ENCODE measurements around the gene CARD8.
"Not testable (repeated sequence)": the region's sequence is repeated elsewhere in the genome, so short reads cannot be mapped to it uniquely, and the experiment has no call there.

The CARD8 gene

DNA sequence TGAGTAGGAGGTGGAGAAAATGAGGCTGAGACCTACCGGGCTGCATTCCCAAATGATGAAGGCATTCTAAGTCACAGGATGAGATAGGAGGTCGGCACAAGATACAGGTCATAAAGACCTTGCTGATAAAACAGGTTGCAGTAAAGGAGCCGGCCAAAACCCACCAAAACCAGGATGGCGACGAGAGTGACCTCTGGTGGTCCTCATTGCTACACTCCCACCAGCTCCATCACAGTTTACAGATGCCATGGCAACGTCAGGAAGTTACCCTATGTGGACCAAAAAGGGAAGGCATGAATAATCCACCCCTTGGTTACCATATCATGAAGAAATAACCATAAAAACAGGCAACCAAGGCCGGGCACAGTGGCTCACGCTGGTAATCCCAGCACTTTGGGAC lies 9.6 kb upstream of the CARD8 start:
- not testable (repeated sequence) for DNase-seq (ENCODE audit: low read depth in 2 of 2)

DNA sequence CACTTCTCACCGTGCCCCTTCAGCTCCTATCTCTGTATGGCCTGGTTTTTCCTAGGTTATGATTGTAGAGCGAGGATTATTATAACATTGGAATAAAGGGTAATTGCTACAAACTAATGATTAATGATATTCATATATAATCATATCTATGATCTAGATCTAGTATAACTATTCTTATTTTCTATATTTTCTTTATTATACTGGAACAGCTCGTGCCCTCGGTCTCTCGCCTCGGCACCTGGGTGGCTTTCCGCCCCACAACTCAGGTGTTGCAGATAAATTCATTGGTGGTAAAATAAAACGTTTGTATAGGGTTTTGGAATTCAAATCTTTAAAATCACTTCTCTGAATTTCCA lies 4.6 kb upstream of the CARD8 start:
- not testable (repeated sequence) for DNase-seq (ENCODE audit: low read depth in 2 of 2)

DNA sequence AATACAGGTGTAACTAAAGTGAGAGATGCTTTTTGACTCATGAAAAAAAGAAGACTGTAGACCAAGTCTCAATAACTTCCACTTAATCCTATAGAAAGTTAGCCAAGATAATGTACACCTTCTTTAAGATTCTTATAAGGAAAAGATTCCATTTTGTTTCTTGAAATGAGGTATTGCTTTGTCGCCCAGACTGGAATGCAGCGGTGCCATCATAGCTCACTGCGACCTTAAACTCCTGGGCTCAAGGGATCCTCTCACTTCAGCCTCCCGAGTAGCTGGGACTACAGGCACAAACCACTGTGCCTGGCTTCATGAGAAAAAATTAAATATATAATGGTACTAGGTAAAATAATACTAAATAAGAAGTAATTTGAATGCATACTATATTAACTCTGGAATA lies 3.3 kb upstream of the CARD8 start:
- not testable (repeated sequence) for DNase-seq (ENCODE audit: low read depth in 2 of 2)

DNA sequence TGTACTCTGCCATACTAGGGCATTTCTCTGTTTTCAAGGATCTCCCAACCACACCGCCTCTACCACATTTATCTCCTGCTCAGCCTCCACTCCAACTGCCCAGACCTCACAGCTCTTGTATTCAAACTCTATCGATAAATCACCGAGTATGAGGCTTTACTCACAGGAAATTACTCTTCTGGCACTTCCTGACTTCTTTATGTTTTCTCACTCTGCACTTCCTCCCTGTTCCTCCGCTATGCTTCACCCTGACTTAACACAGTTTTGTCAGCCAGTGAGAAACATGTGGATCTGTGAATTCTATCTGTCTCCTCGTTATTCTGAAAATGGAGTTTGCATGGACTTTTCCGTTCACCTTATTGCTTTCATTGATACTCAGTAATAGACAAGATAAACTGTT lies 2.6 kb upstream of the CARD8 start:
- no peak for DNase-seq (ENCODE audit: low read depth in 2 of 2)

DNA sequence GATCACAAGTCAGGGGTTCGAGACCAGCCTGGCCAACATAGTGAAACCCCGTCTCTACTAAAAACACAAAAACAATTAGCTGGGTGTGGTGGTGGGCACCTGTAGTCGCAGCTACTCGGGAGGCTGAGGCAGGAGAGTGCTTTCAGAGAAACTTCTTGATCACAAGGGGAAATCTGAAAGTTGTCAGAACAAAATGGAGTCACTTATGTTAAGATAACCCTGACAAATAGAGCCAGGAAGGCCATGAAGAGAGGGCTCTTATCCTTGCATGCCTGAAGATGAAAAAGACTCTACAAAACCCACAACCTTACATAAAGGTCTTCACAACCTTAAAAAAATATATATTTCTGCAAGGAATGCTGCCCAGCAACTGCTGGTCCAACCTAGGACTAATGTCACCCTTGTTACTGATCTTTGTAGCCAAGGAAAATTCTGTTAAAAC lies 1.2 kb downstream of the CARD8 start:
- DNase-seq (ENCODE audit: low read depth in 2 of 2) = no peak

DNA sequence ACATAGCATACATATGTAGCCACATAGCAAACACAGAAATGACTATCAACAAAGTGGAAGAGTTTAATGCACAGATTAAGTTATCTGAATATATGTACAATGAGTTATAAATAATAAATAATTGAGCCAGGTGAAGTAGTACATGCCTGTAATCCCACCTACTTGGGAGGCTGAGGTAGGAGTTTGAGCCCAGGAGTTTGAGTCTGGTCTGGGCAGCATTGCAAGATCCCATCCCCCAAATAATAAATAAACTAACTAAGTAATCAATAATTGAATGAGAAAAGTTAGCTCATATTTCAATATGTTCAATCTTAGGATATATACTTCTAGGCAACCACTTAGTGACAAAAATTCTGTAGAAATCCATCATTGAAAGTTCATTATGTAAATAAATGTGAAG lies 1.7 kb downstream of the CARD8 start:
- DNase-seq (ENCODE audit: low read depth in 2 of 2) = no peak

DNA sequence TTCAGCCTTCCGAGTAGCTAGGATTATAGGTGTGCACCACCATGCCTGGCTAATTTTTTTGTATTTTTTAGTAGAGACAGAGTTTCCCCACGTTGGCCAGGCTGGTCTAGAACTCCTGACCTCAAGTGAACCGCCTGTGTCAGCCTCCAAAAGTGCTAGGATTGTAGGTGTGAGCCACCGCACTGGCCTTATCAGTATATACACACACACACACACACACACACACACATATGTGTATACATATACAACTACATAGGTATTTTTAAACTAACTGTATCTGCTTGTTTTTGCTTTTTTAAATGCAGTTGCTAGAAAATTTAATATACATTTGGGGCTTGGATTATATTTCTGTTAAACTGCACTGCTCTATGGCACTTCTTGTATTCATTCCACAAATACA lies 3.1 kb downstream of the CARD8 start:
- no peak for DNase-seq (ENCODE audit: low read depth in 2 of 2)

DNA sequence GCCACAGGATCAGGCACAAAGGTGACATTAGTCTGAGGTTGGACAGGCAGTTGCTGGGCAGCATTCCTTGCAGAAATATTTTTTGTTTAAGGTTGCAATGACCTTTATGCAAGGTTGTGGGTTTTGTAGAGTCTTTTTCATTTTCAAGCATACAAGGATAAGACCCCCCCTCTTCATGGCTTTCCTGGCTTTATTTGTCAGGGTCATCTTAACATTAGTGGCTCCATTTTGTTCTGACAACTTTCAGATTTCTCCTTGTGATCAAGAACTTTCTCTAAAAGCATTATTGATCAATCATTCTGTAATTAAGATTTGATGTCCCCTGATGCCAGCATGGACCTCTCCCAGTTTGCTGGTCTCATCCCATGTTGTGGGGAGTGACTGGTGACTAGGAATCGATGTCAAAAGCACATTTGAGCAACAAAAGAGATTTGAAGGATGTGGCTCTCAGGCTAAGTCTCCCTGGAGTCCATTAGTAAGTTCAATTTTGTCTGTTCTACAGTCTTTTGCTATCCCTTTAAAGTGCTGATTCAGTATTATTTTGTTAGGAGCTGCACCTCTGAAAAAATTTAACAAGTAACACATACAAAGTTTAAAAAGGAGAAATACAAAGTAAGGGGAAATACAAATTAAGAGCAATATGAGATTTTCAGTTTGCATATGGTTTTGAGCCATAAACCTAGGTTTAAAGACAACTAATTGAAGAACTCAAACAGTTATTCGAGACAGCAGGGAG lies 5.3 kb downstream of the CARD8 start:
- DNase-seq (ENCODE audit: low read depth in 2 of 2) = no peak

DNA sequence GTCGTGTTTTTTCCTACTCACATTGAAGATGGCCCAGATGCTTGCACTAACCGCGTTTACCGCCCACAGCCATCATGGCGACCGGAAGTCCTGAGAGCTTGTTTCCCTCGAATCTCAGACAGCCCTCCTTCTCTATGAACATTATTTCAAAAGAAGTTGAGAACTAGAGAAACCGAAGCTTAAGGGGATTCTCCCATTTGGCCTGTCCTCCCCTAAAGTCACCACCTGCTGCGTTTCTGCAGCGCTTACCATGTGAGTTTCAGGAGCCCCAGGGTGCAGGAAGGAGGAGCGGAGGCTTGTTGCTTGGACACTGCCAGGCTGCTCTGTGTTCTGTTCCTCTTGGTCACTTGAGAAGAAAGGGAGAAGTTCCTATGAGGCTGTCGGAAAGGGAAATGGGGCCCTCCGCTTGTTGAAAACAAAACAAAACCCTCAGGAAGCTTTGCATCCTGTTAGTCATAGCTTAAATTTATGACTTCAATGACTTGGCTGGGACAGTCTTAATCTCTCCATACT lies 6.2 kb downstream of the CARD8 start:
- DNase-seq (ENCODE audit: low read depth in 2 of 2) = peak; percentile 60 to 61

DNA sequence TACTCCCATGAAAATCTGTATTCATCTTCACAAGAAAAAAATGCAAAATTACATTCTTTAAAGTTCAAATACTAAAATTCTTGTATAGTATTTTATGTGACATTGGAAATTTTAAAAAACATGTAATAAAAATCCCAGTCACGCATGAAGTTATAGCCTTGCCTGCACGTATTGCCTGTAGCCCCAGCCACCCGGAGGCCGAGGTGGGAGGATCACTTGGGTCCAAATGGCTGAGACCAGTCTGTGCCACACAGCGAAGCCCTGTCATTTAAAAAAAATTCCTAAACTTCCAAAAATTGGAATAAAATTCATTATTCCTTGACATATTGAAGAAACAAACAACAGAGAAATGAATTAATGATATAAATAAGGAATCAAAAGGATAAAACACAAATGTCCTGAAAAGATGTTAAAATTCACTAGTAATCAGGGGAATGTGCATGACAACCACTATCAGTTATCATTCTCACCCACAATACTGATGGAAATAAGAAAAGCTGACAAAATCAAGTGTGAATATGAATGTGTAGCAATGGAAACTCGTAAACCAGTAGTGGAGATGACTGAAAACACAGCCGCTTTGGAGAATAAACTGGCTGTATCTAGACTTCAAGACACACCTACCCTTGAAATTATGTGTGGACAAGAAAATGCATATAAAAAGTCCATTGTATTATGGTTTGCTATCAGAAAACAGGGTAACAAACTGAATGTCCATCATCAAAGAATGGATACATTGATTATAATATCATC lies 7.5 kb downstream of the CARD8 start:
- DNase-seq (ENCODE audit: low read depth in 2 of 2) = no peak

DNA sequence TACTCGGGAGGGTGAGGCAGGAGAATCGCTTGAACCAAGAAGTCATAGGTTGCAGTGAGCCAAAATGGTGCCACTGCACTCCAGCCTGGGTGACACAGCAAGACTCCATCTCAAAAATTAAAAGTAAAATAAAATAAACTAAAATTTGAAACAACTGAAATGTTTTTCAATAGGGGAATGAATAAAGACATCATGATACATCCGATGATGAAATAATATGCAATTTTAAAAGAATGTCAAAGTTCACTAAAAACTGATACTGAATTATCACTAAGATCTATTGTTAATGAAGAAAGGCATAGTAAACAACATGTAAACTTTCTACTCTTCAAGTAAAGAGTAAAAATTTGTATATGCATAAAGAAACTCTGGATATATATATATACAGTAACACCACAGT lies 8.5 kb downstream of the CARD8 start:
- no peak for DNase-seq (ENCODE audit: low read depth in 2 of 2)

DNA sequence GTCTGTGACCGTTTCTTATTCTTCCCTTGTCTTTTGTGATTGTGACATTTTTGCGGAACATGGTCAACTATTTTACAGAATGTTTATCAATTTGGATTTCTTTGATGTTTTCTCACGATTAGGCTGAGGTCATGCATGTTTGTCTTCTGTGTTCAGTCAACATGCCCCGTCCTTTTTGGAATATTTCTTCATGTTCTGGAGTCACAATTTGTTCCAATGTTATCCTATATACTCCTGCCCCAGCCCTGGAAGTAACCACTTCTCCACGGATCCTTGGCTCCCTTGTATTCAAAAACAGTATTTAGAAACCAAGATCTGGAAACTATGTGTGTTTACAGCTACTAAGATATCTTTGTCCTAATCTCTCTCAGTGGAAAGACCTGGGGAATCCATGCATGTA lies 9.6 kb downstream of the CARD8 start:
- DNase-seq (ENCODE audit: low read depth in 2 of 2) = no peak

DNA sequence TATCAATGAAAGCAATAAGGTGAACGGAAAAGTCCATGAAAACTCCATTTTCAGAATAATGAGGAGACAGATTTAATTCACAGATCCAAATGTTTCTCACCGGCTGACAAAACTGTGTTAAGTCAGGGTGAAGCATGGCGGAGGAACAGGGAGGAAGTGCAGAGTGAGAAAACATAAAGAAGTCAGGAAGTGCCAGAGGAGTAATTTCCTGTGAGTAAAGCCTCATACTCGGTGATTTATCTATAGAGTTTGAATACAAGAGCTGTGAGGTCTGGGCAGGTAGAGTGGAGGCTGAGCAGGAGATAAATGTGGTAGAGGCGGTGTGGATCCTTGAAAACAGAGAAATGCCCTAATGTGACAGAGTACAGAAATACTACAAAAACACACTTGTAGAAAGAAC lies 11.4 kb downstream of the CARD8 start:
- peak in 1 of 2 donors; percentile 41 for DNase-seq (ENCODE audit: low read depth in 2 of 2)

DNA sequence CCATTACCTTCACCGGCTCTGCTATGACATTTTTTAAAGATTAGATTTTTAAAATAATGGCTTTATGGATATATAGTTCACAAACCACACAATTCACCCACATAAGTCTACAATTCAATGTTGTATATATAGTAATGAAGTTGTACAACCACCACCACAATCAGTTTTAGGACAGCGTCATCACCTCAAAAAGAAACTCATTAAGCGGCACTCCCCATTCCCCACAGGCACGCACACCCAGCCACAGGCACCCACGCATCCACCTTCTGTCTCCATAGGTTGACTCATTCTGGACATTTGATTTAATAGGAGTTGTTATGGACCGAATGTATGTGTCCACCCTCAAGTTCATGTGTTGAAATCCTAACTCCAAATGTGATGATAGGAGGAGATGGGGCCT lies 13.9 kb downstream of the CARD8 start:
- not testable (repeated sequence) for DNase-seq (ENCODE audit: low read depth in 2 of 2)

DNA sequence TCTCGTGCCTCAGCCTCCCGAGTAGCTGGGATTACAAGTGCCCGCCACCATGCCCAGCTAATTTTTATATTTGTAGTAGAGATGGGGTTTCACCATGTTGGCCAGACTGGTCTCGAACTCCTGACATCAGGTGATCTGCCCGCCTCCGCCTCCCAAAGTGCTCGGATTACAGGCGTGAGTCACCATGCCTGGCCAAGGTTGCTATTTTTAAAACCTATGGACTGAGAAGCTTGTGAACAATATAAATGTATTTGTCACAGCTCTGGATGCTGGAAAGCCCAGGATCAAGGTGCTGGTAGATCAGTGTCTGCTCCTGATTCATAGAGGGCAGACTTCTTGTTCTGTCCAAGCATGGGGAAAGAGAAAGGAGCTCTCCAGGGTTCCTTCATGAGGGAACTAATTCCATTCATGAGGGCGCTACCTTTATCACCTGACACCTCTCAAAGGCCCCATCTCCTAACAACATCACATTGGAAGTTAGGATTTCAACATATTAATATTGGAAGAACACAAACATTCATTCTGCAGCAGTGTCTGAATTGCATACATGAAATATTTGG lies 16.1 kb downstream of the CARD8 start:
- DNase-seq (ENCODE audit: low read depth in 2 of 2) = no peak

DNA sequence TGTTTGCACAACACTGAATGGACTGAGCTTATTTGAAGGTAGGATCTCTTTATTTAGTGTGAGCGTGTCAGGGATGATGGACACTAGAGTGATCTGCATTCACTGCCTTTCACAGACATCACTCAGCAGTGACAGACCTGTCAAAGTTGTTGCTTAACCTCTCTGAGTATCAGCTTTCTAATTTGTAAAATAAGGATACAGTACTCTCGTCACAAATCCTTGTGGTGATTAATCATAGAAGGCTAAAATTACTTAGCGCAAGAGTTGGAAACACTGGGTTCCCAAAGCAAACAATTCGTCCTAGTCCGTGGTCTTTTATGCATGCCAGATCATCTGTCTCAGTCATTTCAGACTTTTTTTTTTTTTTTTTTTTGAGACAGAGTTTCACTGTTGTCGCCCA lies 16.6 kb downstream of the CARD8 start:
- DNase-seq (ENCODE audit: low read depth in 2 of 2) = no peak

DNA sequence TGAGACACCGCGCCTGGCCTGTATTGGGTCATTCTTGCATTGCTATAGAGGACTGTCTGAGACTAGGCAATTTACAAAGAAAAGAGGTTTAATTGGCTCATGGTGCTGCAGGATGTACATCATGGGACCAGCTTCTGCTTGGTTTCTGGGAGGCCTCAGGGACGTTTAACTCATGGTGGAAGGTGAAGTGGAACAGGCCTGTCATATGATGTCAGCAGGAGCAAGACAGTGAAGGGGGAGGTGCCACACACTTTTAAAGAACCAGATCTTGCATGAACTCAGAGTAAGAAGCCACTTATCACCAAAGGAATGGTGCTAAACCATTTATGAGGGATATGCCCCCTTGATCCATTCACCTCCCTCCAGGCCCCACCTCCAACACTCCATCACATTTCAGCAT lies 18.7 kb downstream of the CARD8 start:
- DNase-seq (ENCODE audit: low read depth in 2 of 2) = no peak

DNA sequence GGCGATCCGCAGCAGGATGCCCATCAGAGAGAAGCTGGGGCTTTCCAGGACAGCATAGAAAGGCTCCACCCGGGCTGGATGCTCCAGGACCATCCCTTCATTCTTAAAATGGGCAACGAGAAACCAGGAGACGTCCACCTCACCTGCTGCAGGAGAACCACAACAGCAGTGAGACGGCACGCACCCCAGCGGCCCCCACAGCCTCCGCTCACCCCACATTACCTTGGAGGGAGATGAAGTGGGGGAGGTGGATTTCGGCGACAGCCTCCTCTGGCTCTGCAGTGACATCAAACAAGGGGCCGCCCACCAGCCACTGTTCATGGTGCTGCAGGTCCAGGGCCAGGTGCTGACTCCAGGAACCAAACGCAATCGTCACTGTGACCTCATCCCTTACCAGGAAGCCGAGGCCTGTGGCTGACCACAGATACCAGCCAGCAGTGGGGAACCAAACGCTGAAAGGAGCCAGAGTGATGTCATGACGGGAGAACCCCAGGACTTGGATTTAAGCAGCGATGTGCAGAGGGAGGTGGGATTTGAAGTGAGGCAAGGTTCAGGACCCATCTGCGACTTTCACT lies 25.1 kb downstream of the CARD8 start:
- no peak for DNase-seq (ENCODE audit: low read depth in 2 of 2)

DNA sequence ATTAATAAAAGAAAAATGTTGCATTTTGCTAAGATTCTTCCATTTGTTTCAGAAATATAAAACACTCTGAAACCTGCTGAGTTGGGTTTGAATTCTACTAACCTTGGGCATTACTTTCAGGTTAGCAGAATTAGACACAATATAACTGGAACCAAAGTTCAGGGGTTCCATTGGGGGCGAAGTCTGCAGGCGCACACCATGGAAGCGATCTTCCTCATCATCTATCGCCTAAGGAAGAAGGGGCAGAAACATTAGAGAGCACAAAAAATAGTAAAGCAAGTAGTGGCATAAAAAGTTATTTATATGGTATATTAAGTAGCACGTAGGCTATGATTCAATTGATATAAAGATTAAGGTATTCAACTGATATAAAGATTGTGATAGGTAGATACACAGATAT lies 34.1 kb downstream of the CARD8 start:
- no peak for DNase-seq (ENCODE audit: low read depth in 2 of 2)

DNA sequence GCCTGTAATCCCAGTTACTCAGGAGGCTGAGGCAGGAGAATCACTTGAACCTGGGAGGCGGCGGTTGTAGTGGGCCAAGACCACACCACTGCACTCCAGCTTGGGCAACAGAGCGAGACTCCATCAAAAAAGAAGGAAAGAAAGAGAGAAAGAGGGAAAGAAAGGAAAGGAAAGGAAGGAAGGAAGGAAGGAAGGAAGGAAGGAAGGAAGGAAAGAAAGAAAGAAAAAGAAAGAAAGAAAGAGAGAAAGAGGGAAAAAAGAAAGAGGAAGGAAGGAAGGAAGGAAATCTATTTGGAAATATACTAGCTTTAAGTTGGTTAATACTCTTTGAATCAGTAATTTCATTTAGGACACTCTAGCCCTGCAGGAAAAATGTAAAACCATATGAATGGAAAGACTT lies 34.9 kb downstream of the CARD8 start:
- DNase-seq (ENCODE audit: low read depth in 2 of 2) = not testable (repeated sequence)

DNA sequence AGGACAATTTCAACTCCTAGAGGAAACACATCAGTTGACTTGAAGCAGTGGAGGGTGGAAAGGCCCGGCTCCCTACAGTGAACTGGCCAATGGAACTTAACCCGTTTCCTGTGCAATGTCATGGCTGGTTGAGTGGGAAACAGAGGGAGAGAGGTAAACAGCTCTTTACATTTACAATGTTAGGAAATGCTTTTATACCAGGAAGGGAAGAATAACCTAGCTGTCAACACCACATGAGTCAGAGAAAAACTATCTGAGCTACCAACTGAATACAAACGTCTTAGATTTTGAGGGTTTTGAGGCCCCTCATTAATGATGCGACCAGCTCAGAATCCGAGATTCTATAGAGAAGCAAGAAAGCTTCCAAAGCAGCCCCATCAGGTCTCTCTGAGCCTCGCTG lies 36.7 kb downstream of the CARD8 start:
- no peak for DNase-seq (ENCODE audit: low read depth in 2 of 2)

DNA sequence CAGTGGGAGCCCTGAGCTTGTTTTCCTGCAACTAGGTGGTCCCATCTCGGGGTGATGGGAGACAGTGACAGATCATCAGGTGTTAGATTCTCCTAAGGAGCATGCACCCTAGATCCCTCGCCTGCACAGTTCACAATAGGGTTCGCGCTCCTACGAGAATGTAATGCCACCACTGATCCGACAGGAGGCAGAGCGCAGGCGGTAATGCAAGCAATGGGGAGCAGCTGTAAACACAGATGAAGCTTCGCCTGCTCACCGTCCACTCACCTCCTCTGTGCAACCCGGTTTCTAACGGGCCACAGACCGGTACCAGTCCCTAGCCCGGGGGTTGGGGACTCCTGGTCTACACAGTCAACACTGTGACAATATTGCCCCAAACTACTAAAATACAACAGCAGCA lies 38.8 kb downstream of the CARD8 start:
- no peak for DNase-seq (ENCODE audit: low read depth in 2 of 2)

DNA sequence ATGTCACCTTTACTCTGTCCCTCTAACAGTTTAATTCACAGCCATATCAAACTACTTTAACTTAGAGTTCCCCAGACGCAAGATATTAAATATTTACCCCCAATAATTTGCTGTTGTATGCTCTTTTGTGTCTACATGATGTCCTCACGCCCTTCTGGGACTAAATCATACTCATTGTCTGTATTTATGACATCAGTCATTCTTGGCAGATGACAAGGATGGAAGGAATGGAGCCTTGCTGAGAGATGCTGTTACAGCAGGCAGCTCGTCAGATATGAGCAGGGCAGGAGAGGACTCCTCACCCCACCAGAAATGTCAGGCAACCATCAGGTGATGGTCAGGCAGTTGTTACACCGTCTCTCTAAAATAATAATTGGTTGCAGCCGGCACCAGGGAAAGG lies 41.8 kb downstream of the CARD8 start:
- DNase-seq (ENCODE audit: low read depth in 2 of 2) = no peak

Data from stimulated activated CD4-positive, alpha-beta T cell treated with anti-CD3 and anti-CD28 coated beads, Interleukin-1b, Interleukin-23, amount 100 ng/mL, for 4 hours (primary cell).